T1000 (cell line): Measurements from ENCODE around the gene EPS15.

Source experiments
- DNase-seq: peaks from one replicate; lab custom pipeline; 2025; ENCODE audit warnings: mixed read lengths; lab: John Stamatoyannopoulos, UW

The EPS15 gene

GRCh38 chr1:51314974-51315373 lies 204.1 kb downstream of the EPS15 start:
- no peak for DNase-seq

GRCh38 chr1:51313961-51314777 lies 204.9 kb downstream of the EPS15 start:
- no peak for DNase-seq

GRCh38 chr1:51313268-51313852 lies 205.7 kb downstream of the EPS15 start:
- DNase-seq, result no peak

GRCh38 chr1:51312718-51313117 lies 206.3 kb downstream of the EPS15 start:
- DNase-seq, result no peak

- DNase-seq, result no peak
Observed at GRCh38 chr1:51311826-51312225, 207.2 kb downstream of the EPS15 start.

- no peak for DNase-seq
Observed at GRCh38 chr1:51310871-51311613, 208.0 kb downstream of the EPS15 start.

- DNase-seq, result no peak
Observed at GRCh38 chr1:51309291-51309690, 209.8 kb downstream of the EPS15 start.

- no peak for DNase-seq
Observed at GRCh38 chr1:51308636-51309035, 210.4 kb downstream of the EPS15 start.

- DNase-seq, result no peak
Observed at GRCh38 chr1:51306950-51307349, 212.1 kb downstream of the EPS15 start.

GRCh38 chr1:51305371-51305823 lies 213.7 kb downstream of the EPS15 start:
- no peak for DNase-seq

- no peak for DNase-seq
Observed at GRCh38 chr1:51304360-51304759, 214.7 kb downstream of the EPS15 start.
